Measurements from ENCODE around the gene COPB1.

GRCh38 chr11:14448240-14448639, 51.4 kb downstream of the COPB1 start:
- TF ChIP-seq, protein P1, sequence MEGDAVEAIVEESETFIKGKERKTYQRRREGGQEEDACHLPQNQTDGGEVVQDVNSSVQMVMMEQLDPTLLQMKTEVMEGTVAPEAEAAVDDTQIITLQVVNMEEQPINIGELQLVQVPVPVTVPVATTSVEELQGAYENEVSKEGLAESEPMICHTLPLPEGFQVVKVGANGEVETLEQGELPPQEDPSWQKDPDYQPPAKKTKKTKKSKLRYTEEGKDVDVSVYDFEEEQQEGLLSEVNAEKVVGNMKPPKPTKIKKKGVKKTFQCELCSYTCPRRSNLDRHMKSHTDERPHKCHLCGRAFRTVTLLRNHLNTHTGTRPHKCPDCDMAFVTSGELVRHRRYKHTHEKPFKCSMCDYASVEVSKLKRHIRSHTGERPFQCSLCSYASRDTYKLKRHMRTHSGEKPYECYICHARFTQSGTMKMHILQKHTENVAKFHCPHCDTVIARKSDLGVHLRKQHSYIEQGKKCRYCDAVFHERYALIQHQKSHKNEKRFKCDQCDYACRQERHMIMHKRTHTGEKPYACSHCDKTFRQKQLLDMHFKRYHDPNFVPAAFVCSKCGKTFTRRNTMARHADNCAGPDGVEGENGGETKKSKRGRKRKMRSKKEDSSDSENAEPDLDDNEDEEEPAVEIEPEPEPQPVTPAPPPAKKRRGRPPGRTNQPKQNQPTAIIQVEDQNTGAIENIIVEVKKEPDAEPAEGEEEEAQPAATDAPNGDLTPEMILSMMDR (IDR thresholded peaks at IDR 0.05) = no peak
- TF ChIP-seq POLR2A (IDR thresholded peaks at IDR 0.05) = no peak

Data from uterus (tissue), 2 donors.